ENCODE results near the gene CXCL12.

The CXCL12 gene

DNA sequence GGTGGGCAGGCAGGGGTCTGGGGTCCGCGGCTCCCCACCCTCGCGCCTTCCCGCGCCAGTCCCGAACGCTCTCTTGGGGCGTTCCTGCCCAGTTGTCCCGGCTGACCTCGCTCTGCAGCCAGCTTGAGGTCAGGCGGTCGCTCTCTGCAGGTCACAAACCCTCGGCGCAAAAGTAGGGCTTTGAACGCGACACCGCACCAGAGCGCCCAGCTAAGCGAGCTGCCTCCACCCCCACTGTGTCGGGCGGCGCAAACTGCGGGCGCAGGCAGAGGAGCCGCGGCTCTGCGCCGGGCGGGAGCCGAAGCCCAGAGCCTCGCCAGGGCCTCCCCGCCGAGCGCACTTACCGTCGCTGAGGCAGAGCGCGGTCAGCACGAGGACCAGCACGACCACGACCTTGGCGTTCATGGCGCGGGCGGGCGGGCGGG is 284 bp downstream of the CXCL12 start:
- no peak for FAIRE-seq

DNA sequence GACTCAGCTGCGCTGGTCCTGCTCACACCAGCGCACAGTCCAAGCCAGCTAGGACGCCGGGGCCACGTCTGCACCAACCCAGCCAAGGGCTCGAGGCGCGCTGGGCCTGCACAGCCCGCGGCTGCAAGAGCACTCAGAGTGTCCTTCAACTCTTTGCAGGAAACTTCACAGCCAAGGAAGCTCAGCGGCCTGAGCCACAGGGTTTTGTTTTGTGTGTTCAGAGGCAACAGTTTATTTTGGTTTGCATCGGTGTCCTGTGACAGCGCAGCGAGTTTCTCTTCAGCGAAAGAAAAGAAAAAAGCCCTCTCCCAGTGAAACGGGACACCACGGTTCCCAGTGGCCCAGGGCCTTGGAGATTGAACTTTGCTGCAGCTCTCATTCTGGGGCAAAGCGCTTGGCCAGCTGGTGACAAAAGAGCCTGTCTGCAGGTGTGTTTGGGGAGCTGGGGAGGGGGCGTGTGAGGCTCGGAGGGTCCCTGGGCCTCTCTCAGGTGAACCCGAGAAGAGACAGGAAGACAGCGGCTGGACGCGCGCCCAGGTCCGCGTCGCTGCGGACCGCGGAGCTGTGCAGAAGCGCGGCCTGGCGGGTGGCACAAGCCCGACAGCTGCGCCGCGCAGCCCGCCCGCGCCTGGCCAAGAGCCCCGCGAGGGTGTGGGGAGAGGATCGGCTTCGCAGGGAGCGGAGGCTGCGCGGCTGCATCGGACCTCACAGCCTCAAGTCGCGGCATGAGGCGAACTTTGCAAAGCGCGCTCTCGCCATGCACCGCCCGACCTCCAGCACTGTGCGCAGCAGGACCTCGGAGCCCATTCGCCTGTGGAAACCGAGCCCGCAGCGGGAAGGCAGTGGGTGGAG is 922 bp downstream of the CXCL12 start:
- FAIRE-seq = no peak

DNA sequence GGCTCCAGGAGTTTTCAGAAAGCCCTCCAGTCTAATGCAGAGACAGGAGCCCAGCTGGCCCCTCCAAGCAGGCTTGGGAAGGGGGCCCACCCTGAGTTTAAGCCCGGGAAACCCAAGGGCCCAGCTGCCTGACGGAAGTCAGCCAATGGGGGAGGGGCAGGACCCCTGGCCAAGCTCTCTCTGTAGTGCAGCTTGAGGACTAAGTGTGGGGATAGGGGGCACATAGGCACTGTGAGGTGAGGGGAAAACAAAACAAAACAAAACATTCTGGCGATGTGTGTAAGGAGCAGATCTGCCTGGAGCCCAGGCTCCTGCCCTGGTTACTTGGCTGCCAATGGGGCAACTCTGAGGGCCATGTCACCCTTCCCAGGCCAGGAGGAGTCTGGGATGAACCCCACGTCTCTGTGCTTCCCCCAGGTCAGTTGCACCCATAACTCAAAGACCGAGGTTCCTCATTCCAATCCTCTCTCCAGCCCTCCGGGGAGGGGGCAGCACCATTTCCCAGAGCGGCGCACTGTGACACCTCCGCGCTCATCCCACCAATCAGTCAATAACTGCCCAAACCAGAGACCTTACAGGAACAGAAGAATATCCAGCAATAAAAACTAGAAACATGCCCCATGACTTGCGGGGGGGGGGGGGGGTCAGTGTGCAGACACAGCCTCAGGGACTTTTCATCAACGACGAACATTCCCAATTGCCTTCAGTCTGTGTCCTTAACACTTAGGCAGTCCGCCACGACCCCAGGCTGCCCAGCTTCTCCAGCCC is 1.7 kb downstream of the CXCL12 start:
- FAIRE-seq = no peak

DNA sequence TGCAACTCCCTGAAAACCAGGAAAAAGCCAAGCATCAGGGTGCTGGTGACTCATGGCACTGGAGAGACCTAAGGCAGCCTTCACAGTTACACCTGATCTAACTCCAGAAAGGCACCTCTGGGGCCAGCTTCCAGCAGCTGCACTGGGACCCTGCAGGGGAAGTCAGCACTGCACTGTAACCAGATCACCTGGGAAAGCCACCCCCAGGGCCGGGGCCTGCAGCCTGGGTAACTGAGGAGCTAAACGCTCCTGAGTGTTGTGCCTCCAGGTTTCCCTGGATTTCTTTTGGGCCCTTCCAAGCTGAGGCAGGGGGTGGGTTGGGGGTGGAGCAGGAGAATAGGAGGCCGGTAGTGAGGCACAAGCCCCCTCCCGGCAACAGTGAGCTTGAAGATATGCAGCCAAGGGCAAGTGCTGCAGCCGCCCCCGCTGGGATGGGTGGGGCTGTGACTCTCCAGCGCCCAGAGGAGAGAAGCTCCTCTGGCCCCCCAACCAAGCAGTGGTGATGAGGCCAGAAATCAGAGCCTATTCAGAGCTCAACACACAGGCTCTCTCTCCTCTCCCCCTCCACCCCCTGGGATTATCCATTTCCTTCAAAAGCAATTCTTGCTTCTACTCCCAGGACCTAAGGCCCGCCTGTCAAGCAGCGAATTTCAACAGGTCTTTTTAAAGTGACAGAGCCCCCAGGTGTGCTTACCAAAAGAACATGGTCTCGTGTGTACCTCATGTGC is 2.6 kb downstream of the CXCL12 start:
- FAIRE-seq = no peak

DNA sequence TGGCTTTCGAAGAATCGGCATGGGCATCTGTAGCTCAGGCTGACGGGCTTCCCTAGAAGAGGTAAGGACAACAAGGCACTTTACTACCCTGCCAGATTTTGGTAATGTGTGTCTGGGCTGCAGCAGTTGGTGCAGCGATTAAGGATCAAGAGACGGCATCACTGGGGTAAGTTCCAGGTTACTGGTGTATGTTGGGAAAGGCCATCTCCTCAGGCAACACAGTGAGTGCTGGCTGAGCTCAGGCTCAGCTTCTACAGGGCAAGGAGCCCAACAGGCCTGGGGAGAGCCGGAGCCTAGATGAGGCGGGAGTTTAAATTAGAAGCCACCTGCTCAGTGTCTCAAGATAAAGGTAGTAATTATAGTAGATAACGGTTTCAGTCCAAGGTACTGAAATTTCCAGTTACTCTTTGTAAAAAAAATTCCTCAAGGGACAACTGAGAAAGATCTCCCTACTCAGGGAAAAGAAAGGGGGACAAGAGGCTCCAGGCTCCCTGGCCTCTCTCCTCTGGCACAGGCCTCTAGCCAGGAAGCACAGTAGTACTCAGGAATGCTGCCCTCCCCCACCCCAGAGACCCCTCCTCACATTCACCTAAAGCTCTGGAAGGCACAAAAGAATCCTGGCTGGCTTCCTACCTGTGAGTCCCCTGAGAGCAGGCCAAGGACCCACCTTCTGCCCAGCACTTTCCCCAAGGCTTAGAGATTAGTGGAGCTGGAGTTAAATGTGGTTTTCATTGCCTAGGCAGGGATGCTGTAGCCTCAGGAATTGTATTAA is 3.9 kb downstream of the CXCL12 start:
- no peak for FAIRE-seq

DNA sequence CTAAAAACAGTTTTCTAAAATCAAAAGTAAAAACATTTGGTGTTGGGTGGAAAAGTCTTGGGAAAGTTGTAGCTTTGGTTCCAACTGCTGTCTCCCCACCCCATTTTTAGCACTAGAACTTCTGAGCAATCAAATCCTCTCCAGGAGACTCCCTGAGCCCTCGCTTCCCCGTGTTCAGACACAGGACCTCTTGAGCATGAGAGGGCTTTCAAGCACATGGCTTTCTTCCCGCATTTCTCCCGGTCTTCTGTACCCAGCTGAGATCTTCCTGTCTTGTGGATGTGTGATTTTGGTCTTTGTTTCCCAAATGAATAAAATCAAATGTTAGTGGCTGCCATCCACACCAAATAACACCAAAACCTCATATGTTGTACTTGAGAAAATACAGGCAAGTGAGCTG is 5.0 kb downstream of the CXCL12 start:
- FAIRE-seq = no peak

DNA sequence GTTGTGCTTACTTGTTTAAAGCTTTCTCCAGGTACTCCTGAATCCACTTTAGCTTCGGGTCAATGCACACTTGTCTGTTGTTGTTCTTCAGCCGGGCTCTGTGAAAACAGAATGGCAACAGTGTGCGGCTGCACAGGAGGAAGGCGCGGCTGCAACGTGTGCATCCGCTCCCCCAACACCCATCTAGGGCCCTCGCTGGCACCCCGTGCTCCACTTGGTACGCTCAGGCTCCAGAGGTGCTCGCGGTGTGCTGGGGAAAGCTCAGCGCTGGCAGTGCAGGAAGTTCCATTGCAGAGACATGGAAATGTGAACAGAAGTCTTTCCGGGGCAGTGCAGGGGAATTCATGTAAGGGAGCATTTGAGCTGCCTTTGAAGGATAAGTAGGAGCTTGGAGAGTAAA is 6.3 kb downstream of the CXCL12 start:
- no peak for FAIRE-seq

DNA sequence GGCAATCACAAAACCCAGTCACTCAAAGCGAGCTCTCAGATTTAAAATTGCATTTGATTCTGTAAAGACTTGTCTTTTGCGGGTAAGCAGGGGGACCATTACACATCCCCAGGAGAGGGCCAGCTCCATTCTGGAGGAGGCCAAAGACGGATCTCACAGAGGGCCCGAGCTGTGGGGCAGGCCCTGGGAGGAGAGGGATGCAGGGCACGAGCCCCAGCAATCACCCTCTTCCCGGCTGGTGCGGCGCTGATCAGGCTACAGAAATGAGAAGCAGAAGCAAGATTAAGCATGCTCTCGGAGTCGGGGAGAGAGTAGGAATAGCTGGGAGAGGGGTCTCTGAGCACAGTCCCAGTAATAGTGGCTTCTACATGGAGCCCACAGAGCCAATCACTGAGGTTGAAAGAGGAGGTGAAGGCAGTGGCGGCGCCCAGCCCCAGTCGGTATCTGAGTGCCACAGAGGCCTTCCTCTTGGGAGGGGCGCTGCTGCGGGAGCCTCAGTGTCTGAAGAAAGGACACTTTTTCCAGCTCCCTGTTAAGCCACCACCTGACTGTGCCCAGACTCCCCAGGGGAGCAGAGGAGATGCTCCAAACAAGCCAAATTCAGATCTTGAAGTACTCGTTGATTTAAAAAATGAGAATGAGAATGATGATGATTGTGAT is 7.1 kb downstream of the CXCL12 start:
- FAIRE-seq = no peak

DNA sequence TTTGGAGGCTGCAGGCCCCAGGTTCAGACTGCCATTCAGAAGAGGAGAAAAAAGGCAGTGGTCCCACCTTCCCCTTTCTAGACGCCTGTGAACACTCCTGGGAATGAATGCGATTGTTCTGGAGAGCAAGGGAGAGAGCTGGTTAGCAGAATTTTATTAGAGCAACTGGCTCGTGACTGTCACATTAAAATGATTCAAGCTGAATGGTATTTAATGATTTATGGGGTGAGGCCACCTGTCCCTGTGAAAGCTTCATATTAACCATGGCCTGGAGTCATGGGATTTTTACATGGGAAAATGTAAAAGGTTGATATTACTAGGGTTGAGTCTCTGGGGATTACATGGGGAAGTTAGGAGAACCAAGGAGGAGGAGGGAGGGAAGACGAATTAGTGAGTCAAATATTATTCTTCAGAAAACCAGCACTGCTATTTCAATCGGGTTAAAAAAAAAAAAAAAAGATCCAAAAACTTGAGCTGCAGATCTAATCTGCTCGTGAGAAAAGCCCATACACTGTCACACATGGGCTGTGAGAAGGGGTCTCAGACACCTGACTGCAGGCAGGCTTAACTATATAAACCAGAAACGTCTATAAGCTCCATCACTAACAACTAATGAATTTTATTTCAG is 8.3 kb downstream of the CXCL12 start:
- FAIRE-seq = no peak

DNA sequence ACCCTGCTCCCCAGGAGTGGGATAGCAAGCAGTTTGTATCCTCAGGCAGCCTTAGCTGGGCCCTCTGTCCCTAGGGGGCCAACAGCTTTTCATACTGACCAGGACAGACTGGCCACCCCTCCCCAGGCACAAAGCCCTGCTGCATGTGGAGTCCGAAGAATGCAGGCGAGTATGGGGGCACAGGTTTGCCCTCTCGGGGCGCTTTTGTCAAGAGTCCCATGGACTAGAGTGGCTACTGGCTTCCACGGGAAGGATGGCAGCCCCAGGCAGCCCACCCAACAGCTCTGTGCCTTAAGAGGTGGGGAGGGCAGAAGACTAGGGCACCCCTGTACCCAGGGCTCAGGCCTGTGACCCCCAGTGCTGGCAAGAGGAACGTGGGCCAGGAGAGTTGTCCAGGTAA is 10.7 kb downstream of the CXCL12 start:
- no peak for FAIRE-seq

DNA sequence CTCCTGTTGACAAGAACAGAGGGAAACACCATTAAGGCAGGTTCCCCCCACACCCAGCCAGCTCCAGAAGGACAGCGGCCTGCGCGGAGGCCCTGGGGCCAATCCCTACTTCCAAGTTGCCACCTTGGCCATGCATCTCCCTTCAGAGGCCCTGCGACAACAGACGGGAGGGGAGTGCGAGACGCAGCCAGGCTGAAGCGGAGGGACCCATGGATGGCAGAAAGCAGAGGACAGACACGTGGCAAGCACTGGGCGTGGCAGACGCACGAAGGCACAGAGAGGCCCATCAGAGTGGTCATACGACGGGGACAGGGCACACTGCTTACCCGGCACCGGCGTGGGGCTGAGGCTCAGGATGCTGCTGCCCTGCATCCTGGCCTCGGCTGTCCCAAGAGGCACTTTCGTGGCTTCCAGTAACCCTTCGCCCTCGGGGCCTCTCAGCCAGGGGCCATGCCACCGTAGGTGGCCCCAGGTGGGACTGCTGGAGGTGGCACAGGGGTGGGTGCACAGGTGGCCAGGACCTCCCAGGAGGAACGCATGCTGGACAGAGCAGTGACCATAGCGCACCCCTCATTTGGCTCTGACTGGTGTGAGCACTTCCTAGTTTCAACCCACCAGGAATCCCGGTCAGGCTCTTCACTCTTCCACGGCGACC is 11.4 kb downstream of the CXCL12 start:
- no peak for FAIRE-seq

DNA sequence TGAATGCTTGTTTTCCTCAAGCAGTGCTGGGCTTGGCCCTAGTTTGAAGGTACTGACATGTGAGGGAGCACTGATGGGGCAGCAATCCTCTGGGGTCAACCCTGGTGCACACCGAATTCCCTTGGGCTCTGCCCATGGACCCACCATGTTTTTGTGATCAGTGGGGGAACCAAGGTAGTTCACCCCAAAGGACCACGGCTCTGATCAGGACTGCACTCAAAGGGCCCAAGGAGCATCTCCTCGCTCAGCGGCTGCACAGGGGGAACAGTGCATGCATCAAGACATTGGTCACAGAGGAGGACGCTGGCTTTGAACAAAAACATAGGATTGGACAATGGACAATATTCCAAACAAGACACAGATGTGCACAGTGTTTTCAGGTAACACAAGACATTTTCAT is 12.7 kb downstream of the CXCL12 start:
- FAIRE-seq = no peak

DNA sequence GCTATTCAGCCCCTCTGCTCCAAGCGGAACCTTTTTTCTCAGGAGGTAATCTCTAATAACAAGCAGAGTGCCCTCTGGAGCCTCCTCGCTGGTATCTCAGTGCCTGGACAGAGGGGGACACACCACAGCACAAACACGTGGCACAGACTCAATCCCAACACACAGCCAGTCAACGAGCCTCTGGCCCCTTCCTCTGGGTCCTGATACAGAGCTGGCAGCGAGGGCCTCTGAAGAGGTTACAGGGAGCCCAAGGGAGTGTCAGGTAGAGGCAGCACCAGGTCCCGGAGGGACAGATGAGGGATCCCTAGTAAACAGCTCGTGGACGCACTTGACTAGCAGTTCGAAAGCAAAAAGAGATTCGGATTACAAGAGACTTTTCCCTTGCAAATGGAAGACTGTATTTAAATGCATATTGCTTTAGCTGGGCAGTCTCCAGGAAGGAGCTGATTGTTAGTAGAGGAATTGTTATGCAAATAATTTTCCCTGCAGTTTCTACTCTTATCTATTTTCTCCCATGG is 14.1 kb downstream of the CXCL12 start:
- no peak for FAIRE-seq

DNA sequence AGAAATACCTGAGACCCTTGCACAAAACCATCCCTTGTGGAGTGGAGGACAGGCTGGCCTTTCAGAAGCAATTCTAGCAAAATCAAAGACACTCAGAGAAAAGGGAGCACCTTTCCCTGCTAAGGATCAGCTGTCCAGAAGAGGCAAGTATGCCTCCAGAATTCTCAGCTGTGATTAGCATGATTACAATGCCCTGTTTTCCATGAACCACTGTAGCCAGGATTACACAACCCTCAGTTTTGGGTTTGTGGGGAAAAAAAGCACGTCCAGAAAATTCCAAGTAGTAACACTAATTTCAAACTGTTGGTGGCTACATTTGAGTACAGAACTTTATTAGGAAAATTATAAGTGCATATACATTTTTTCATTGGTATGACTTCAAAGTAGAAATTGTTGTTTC is 15.0 kb downstream of the CXCL12 start:
- no peak for FAIRE-seq

DNA sequence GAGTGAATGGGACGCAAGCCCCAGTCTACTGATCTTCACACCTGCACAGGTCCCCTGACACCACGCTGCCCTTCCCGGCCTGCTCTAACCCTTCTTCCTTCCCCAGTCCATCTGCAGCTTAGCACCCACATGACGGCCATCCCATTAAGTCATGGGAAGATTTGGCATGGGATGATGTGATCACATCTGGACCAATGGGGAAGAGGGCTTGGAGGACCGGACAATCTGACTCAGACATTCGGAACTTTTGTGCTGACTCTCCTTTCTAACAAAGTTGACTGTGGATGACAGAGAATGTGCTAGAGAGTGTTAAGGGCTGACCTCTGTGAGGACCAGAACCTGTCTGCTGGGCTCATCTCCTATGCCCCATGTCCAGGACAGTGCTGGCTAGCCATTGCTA is 15.6 kb downstream of the CXCL12 start:
- no peak for FAIRE-seq

DNA sequence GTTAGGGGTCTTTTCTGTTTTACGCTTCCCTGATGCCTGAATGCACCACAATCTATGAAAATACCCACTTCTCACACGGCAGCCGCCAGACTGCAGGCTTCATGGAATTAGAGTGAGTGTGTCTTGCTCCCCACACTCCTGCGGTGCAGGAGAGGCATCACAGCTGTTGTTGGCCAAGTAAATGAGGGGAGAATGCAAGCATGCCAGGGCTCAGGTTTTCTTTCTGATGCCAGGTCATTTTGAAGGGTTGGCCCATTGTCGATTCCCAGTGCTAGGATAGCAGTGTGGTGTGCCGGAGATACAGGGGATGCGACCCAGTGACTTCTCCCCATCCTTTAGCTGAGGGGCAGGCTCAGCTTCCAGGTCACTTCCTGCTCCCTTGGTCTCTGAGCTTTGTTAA is 16.3 kb downstream of the CXCL12 start:
- no peak for FAIRE-seq

DNA sequence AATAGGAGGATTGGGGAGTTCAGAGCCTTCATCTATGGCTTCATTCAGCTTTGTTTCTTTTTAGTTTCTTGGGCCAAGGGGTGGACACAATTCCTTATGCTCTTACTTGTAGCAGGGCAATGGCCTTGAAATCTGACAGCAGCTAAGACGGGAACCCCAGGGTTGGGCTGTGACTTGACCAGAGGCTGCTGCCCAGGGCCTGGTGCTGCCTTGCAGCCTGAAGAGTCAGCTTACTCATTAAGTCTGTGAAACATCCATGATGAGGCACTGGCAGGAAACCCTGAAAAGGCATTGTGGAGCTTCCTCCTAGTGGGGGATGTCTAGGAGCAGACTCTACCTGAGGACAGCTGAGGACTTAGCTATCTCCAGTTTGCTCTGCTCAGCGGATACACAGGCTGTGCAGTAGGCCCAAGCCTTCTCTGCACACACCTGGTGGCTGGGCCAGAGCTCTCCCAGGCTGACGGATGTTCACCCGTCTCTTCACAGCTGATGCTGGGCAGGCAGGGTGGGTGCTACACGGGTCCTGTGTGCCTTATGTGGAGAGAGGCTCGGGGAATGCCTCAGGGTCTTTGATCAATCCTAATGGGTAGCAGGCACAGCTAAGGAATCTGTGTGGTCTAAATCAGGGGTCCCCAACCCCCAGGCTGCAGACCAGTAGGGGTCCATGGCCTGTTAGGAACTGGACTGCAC is 17.8 kb downstream of the CXCL12 start:
- FAIRE-seq = no peak

DNA sequence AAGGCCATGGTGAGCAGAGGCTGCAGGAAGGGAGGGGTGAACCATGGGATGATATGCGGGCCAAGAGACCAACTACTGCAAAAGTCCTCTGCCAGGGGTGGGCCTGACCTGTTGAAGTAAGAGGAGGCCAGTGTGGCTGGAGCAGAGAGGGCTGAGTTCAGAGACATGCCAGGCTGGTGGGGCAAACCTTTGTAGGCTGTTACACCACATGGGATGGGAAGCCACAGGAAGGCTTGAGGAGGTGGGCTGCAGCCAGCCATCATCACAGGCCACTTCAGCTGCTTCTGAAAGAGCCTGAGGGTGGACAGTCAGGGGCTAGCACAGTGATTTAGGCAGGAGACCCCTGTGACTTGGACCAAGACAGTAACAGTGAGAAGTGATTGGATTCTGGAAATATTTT is 20.3 kb downstream of the CXCL12 start:
- no peak for FAIRE-seq

DNA sequence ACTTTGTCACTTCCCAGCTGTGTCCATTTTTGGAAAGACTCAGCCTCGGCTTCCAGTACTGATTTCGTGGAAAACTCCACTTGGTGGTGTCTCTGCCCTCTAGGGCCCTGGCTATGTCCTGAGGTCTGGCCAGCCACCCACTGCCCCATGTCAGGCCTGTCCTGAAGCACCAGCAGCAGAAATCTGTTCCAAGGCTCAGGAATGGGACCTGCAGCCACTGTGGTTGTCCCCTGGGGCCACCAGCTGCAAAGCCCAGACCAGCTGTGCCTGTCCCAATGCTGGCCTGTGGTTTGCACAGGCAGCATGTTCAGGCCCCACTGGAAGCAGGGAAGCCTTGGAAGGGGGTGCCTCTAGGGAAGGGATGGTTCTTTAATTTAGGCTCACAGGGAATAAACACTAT is 21.2 kb downstream of the CXCL12 start:
- FAIRE-seq = no peak

Measured in G401.6 (cell line).